ENCODE data around the gene FPGT. TPM values are rescaled to one million over a fixed set of nuclear protein-coding genes. Genes with fewer than 3 reads are reported as not detected.

FPGT gene
- polyA plus RNA-seq, 1 experiment: 19.6 TPM

DNA sequence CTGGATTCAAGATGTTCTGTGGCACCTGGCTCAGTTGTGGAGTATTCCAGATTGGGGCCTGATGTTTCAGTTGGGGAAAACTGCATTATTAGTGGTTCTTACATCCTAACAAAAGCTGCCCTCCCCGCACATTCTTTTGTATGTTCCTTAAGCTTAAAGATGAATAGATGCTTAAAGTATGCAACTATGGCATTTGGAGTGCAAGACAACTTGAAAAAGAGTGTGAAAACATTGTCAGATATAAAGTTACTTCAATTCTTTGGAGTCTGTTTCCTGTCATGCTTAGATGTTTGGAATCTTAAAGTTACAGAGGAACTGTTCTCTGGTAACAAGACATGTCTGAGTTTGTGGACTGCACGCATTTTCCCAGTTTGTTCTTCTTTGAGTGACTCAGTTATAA, 7.2 kb downstream of the FPGT start:
- TF ChIP-seq, protein P1, sequence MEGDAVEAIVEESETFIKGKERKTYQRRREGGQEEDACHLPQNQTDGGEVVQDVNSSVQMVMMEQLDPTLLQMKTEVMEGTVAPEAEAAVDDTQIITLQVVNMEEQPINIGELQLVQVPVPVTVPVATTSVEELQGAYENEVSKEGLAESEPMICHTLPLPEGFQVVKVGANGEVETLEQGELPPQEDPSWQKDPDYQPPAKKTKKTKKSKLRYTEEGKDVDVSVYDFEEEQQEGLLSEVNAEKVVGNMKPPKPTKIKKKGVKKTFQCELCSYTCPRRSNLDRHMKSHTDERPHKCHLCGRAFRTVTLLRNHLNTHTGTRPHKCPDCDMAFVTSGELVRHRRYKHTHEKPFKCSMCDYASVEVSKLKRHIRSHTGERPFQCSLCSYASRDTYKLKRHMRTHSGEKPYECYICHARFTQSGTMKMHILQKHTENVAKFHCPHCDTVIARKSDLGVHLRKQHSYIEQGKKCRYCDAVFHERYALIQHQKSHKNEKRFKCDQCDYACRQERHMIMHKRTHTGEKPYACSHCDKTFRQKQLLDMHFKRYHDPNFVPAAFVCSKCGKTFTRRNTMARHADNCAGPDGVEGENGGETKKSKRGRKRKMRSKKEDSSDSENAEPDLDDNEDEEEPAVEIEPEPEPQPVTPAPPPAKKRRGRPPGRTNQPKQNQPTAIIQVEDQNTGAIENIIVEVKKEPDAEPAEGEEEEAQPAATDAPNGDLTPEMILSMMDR (IDR thresholded peaks at IDR 0.05; ENCODE audit: low read depth, low read length): no peak
- ChIA-PET POLR2A (no interaction called here), CTCF (interaction anchor here (0.5 to 1.2 kb wide), 2 partner anchors 14 to 263 kb away, joined by 4 read pairs; no protein-coding TSS in a partner anchor)
- Histone ChIP-seq H3K27ac (ENCODE audit: low read depth, low read length) (no peak overlapping the region), H3K9me3 (ENCODE audit: control insufficient read depth, insufficient read depth, low read length) (no peaks in the 10 kb centered on the region), H3K4me3 (ENCODE audit: low read depth, low read length) (no peak overlapping the region), H3K27me3 (ENCODE audit: control insufficient read depth, insufficient read depth, low read length) (no peaks in the 10 kb centered on the region)
- peak; percentile 30 for DNase-seq (ENCODE audit: low read depth, low spot score)

DNA sequence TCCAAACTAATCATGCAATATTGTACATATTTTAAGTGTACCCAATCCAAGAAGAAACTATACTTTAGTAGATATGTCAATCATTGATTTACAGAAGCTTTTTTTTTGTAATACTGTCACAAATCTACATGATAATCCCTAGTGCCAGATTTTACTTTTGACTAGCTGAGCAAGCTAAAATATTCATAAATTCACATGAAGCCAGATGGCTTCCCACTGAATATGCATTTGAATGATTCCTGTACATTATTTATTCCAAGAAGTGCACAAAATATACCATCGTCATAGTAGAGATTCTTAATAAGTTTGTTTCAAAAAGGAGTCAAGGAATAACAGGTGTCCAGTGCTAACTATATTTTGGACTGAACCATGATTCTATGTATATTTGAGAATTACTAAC, 17.2 kb downstream of the FPGT start:
- DNase-seq (ENCODE audit: low read depth, low spot score): no peak
- no peak overlapping the region for H3K4me3 ChIP-seq (ENCODE audit: low read depth, low read length)
- H3K27ac ChIP-seq (ENCODE audit: low read depth, low read length): no peak overlapping the region
- POLR2A ChIA-PET: no interaction called here
- CTCF ChIA-PET: no interaction called here
- TF ChIP-seq, protein P1 (IDR thresholded peaks at IDR 0.05; ENCODE audit: low read depth, low read length): no peak
- H3K27me3 ChIP-seq (ENCODE audit: control insufficient read depth, insufficient read depth, low read length): no peaks in the 10 kb centered on the region
- H3K9me3 ChIP-seq (ENCODE audit: control insufficient read depth, insufficient read depth, low read length): no peaks in the 10 kb centered on the region

DNA sequence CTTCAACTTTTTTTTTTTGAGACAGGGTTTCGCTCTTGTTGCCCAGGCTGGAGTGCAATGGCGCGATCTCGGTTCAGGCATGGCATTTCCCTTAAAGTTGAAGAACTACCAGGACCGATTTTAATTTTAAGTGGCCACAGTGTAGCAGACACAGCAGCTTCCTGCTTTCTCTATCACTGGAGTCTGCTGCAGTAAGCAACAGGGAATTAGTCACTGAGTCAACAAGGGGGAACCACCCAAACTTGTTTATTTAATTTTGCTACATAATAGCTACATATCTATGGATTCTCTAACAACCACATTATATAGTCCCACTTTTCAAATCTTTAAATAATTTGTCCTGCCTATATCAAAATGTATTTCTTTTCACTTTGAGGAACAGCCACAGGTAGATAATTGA, 24.7 kb downstream of the FPGT start:
- Histone ChIP-seq H3K4me3 (ENCODE audit: low read depth, low read length) (no peak overlapping the region), H3K27me3 (ENCODE audit: control insufficient read depth, insufficient read depth, low read length) (no peaks in the 10 kb centered on the region), H3K27ac (ENCODE audit: low read depth, low read length) (no peak overlapping the region), H3K9me3 (ENCODE audit: control insufficient read depth, insufficient read depth, low read length) (no peaks in the 10 kb centered on the region)
- ChIA-PET CTCF (interaction anchor here (1.1 to 1.5 kb wide), 2 partner anchors 246 to 281 kb away, joined by 3 read pairs; no protein-coding TSS in a partner anchor), POLR2A (no interaction called here)
- no peak for DNase-seq (ENCODE audit: low read depth, low spot score)
- TF ChIP-seq, protein P1 (IDR thresholded peaks at IDR 0.05; ENCODE audit: low read depth, low read length): no peak

DNA sequence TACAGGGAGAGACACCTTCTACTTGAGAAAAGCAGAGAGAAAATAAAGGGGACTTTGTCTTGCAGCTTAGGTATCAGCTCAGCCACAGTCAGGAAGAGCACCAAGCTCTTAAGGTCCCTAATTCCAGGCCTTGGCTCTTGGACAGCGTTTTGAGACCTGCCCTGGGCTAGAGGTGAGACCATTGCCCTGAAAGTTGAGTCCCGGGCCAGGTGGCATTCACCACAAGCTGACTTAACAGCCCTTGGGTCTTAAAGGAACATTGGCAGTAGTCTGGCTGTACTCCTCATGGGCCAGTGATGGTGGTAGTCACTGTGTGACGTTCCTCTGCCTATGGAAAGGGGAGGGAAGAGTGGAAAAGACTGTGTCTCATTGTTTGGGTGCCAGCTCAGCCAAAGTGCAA, 25.4 kb downstream of the FPGT start:
- no peaks in the 10 kb centered on the region for H3K9me3 ChIP-seq (ENCODE audit: control insufficient read depth, insufficient read depth, low read length)
- ChIA-PET POLR2A (no interaction called here), CTCF (interaction anchor here (1.5 kb wide), 1 partner anchor 245 kb away, joined by 3 read pairs; no protein-coding TSS in a partner anchor)
- H3K4me3 ChIP-seq (ENCODE audit: low read depth, low read length): no peak overlapping the region
- H3K27me3 ChIP-seq (ENCODE audit: control insufficient read depth, insufficient read depth, low read length): no peaks in the 10 kb centered on the region
- no peak overlapping the region for H3K27ac ChIP-seq (ENCODE audit: low read depth, low read length)
- DNase-seq (ENCODE audit: low read depth, low spot score): no peak
- TF ChIP-seq, protein P1 (IDR thresholded peaks at IDR 0.05; ENCODE audit: low read depth, low read length): no peak

DNA sequence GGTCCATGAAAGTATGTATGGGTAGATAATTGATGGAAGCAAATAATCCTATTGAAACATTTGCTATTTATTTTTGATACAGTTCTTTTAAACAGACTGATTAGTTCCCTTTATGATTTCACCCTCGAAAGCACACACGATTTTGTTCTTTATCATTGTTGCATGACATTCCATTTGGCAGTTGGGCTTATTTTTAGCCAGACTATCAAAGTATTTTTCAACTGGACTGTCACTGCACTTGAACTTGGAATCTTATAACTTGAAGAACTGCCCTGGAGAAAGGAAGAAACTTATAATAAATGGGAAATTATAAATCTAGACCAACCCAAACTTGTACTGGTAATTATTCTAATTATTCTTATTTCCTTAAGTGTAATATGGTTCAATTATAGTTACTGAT, 37.1 kb downstream of the FPGT start, which contains the start of gene TNNI3K:
TSS of gene TNNI3K (plus strand) at position 235 of the 400 bp plus-strand sequence. CDS start at position 300, 65 bp downstream.
- Histone ChIP-seq H3K27ac (ENCODE audit: low read depth, low read length) (no peak within 1 kb of the TSS), H3K9me3 (ENCODE audit: control insufficient read depth, insufficient read depth, low read length) (no peaks in the 10 kb centered on the region), H3K27me3 (ENCODE audit: control insufficient read depth, insufficient read depth, low read length) (no peaks in the 10 kb centered on the region), H3K4me3 (ENCODE audit: low read depth, low read length) (no peak within 1 kb of the TSS)
- CTCF ChIA-PET: no interaction called here
- POLR2A ChIA-PET: no interaction called here
- TF ChIP-seq, protein P1 (IDR thresholded peaks at IDR 0.05; ENCODE audit: low read depth, low read length): no peak
- no peak for DNase-seq (ENCODE audit: low read depth, low spot score)

All from AG04450 (cell line).